Colon (tissue), 2 donors: Measurements from ENCODE around the gene BPIFB3.
"Not testable (repeated sequence)": the region's sequence is repeated elsewhere in the genome, so short reads cannot be mapped to it uniquely, and the experiment has no call there.

Source experiments
- FAIRE-seq: peaks from 2 replicates; lab custom pipeline; 2012; peaks lifted over from hg19 to GRCh38; lab: Jason Lieb, UNC
- donor health status: control.
- donor health status: control.

BPIFB3 gene

DNA sequence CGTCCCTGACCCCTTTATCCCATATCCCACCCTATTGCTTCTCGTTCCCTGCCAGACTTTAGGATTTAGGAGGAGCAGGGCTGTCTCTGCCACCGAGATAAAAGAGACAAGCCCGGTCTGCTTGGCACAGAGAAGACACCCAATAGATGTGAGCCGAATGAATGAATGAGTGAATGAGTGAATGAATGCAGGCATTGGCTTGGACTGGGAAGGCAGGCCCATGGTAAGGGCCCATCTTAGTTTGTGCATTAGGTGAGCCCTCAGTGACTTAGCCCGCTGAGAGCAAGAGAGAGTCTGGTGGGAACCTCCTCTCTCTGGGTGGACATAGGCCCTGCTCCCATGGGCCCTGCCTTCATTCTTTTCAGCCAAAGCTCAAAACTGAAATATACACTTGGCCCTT lies 23.1 kb upstream of the BPIFB3 start:
- no peak for FAIRE-seq

DNA sequence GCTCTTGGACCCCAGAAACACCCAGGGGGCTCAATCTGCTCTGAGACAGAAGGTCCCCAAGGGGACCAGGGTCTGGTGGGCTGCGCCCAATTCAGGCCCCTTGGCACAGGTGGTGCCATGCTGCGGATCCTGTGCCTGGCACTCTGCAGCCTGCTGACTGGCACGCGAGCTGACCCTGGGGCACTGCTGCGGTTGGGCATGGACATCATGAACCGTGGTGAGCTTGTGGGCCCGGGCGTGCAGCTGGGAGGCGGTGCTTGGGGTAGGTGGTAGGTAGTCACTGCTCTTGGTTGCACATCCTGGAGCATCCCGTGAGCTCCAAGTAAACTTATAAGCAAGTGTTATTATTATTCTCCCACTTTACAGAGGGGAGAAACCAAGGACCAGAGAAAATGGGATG lies 22.2 kb upstream of the BPIFB3 start, which contains the start of gene BPIFB6:
BPIFB6 (plus strand) TSS at position 118 of the 400 bp plus-strand sequence; CDS start at position 118, 0 bp downstream.
- no peak for FAIRE-seq

DNA sequence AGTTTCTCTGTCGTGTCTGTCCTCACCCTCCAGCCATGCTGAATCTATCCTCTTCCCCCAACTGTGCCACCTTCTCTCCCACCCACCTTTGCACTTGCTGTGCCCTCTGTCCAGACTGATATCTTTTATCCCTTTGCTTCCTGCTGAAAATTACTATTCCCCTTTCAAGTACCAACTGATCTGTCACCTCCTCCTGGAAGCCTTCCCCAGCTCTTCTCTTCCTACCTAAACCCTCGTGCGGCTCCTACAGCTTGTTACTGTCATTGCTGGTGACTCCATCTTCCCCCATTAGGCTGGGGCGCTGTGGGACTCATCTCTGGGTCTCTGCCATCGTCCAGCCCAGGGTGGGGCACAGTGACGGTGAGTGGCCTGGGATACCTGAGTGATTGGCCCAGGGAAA lies 21.1 kb upstream of the BPIFB3 start:
- FAIRE-seq, result no peak

DNA sequence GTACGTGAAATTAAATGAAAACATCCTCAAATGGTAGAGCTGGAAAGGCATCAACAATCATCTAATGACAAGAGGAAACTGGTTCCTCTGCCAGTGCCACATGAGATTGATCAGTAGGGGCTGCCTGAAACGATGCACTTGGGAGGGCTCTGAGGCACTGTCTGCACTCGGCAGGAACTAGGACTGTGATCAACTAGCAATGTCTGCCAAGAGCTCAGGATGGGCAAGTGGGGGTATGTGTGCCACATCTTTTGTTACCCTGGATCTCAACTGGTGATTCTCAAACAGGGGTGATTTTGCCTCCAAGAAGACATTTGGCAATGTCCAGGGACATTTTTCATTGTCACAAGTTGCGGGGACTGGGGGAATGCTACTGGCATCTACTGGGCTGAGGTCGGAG lies 20.3 kb upstream of the BPIFB3 start:
- no peak for FAIRE-seq

DNA sequence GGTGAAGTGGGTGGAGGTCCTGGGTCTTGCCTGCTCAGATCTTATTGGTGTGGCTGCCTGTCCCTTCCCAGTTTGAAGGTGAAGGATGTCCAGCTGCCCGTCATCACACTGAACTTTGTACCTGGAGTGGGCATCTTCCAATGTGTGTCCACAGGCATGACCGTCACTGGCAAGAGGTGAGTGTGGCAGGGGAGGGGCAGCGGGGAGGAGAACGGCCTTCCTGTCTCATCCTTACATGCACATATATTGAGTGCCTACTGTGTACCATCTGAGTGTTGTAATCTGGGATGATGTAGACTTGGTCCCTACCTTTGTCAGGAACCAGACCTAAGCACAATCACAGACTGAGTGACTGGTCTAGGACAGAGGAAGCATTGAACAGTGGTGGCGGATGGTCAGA lies 19.6 kb upstream of the BPIFB3 start:
- FAIRE-seq, result no peak

DNA sequence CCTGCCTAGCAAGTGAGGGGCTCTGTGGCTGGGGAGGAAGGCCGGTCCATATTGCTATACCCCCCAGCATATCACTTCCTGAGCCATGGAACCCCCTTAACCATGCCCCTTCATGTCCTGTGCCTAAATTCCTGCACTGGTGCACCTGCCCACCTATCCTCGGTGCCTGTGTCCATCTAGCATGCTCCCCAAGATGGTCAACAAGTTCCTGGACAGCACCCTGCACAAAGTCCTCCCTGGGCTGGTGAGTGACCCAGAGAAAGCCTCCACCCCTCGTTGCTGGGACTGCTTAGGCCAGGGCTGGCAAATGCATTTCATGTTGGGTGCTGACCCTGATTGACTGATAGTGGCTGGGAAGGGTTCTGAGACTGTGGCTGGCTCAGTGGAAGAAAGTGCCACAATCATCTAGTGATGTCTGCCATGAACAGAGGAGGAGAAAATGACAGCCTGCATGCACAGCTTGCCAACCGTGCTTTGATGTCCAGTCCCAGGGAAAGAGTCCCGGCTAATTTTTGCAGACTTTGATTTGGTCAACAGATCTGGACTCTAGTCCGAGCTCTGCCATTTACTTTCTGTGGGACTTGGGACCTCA lies 18.7 kb upstream of the BPIFB3 start:
- FAIRE-seq, result no peak

DNA sequence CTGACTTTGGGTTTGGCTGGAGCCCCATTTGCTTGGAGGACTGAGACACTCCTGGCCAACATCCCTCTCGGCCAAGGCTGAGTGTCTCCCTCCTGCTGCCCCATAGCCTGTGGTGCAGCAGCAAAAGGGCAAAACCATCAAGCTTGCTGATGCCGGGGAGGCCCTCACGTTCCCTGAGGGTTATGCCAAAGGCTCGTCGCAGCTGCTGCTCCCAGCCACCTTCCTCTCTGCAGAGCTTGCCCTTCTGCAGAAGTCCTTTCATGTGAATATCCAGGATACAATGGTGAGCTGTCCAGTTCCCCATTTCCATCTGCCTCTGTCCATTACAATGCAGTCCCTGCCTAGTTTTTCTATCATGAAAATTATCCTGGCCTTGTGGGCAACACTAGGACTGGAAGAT lies 16.2 kb upstream of the BPIFB3 start:
- no peak for FAIRE-seq

DNA sequence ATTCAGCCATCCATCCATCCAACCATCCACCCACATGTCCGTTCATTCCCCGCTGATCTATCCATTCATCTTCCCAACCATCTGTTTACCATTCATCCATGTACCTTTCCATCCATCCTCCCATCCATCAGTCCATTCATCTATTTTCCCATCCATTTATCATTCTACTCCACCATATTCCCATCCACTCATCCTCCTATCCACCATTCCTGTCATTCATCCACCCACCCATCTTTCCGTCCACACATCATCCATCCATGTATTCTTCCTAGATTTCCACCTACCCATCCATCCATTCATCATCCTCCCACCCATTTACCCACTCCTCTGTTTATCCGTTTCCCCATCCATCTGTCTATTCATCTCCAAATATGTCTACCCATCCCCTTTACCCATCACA lies 15.5 kb upstream of the BPIFB3 start:
- no peak for FAIRE-seq

DNA sequence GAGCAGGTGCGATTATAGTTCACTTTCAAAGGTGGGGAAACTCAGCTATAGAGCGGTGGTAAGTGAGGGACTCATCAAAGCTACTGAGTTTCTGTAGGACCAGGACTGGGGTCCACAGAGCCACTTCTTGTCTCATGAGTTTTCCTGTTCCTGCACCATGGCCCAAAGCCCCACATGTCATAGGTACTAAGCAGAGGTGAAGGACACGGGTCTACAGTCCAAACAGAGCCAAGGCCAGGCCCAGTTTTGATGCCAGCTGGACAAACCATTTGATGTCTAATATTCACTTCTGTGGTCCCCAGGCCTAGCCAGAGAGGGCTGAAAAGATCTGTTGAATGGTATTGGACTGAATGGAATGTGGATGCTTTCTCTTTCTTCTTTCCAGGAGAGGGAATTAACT lies 11.3 kb upstream of the BPIFB3 start:
- no peak for FAIRE-seq

DNA sequence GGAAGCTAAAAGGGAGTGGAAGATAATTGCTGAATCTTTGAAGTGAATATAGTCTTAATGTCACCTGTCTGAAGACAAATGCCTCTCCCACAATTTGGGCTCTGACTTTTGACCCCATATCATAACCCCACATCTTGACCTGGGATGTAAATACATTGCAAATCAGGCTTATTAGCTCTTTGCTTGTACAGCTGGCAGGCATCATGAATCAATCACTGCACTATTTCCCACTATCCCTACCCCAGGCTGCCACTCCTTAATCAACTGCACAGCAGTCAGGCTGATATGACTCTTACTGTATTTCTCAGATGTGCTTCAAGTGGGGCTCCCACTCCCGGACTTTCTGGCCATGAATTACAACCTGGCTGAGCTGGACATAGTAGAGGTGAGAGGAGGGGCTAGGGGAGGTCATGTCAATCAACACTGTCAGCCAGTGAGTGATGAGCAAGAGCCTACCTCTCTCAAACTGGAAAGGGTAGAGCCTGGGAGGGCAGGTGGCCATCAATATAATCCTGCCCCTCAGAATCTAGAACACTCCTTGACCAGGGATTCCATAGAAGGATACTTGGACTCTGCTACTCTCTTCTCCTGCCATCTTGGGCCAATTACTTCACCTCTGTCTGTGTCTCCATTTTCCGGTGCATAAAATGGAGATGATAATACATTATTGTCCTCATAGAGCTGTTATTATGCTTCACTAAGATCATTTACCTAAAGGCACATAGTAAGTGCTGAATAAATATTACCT lies 10.5 kb upstream of the BPIFB3 start:
- FAIRE-seq, result no peak

DNA sequence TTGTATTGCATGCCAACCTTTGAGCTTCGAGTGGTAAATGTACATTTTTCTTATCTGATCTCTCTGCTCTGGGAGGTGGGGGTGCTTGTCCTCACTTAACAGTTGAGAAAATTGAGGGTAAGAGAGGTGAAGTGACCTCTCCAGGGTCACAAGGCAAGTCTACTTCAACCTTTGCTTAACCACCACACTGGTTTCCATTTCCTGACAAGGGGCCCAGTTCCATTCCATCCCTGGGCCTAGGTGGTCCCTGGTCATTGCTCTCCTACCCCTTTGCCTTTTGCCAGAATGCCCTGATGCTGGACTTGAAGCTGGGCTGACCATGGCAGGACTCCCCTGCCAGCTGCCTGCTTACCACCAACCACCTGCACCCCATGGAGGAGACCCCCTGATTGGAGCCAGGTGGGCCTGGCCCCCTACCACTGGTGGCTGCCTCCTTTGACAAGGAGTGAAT lies 9.9 kb upstream of the BPIFB3 start:
- FAIRE-seq, result no peak

DNA sequence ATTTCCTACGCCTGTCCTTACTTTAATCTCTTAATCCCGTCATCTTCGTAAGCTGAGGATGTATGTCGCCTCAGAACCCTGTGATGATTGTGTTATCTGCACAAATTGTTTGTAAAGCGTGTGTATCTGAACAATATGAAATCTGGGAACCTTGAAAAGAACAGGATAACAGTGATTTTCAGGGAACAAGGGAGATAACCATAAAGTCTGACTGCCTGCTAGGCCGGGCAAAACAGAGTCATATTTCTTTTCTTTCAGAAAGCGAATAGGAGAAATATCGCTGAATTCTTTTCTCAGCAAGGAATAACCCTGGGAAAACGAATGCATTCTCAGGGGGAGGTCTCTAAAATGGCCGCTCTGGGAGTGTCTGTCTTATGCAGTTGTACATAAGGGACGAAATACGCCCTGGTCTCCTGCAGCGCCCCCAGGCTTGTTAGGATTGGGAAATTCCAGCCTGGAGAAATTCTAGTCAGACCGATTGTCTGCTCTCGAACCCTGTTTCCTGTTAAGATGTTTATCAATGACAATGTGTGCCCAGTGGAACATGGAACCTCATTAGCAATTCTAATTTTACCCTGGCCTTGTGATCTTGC lies 8.5 kb upstream of the BPIFB3 start:
- FAIRE-seq, result not testable (repeated sequence)

DNA sequence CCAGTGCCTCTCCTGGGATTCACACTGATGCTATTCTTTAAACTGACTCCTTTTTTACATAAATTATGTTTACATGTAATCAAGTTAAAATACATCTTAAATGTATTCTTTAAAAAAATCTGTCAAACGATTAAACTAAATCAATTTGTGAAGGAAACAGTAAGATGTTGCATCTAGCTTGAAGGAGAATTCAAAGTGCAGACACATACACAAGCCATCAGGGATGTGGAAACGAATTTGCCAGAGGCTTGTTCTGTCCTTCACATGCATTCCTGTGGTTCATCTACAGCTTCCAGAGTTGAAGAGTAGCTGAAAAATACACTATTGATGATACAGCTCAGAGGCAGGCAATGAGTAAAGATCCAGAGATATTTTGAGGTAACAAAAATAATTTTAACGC lies 7.3 kb upstream of the BPIFB3 start:
- no peak for FAIRE-seq

DNA sequence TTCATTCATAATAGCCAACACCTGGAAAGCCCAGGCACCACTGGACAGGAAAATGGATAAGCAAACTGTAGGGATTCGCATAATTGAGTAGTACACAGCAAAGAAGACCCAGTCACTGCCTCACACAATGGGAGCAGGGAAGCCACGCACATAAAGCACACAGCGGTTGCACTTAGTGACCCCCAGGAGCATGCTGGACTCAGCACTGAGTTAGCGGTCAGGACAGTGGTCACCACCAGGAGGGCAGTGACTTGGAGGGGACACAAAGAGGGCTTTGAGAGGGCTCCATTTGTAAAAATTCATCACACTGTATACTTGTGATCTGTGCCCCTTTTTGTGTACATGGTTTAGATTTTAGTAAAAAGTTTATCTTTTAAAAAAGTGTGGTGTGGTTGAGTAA lies 2.4 kb upstream of the BPIFB3 start:
- FAIRE-seq, result no peak

DNA sequence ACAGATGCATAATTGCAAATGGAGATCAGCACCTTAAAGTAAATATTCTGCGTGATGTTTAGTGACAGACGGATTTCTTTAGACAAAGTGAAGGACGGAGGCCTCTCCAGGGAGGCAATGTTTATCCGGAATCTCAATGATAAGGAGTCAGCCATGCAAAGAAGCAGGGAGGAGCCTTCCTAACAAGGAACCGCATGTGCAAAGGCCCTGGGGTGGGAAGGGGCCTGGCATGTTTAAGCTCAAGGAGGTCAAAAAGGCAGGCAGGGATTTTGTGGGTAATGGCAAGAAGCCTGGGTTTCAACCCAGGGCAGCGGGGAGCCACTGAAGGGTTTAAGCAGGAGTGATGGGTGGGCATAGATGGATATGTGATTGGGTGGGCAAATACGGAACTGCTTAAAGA lies 678 bp downstream of the BPIFB3 start:
- no peak for FAIRE-seq

DNA sequence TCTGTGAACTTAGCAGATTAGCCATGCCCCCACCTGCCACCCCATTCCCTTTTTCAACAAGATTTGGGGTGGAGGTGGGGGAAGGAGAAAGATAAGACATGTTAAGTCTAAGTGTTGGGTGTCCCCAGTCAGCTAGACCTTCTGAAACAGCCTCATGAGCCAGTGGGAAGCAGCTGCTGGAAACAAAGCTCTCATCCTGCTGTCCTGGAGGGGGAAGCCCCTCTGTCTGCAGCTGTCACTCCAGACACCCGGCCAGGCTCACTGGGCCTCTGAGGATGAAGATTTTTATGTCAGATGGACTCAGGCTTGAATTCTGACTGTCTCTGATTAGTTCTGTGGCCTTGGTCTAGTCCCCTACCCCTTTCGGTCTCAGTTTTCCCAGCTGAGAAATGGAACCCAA lies 1.1 kb downstream of the BPIFB3 start:
- FAIRE-seq, result no peak

DNA sequence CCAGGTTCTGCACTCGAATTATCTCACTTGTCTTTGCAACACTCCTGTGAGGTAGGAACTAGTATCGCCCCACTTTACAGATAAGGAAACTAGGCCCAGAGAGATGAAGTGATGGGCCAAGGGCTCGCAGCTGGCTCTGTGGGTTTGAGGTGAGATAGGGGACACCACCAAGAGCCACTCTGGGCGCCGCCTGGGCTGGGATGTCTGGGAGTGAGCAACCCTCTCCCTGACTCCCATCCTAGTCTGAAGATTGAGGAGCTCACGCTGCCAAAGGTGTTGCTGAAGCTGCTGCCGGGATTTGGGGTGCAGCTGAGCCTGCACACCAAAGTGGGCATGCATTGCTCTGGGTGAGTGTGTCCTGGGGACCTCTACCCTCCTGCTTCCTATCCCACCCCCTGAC lies 5.4 kb downstream of the BPIFB3 start:
- no peak for FAIRE-seq

DNA sequence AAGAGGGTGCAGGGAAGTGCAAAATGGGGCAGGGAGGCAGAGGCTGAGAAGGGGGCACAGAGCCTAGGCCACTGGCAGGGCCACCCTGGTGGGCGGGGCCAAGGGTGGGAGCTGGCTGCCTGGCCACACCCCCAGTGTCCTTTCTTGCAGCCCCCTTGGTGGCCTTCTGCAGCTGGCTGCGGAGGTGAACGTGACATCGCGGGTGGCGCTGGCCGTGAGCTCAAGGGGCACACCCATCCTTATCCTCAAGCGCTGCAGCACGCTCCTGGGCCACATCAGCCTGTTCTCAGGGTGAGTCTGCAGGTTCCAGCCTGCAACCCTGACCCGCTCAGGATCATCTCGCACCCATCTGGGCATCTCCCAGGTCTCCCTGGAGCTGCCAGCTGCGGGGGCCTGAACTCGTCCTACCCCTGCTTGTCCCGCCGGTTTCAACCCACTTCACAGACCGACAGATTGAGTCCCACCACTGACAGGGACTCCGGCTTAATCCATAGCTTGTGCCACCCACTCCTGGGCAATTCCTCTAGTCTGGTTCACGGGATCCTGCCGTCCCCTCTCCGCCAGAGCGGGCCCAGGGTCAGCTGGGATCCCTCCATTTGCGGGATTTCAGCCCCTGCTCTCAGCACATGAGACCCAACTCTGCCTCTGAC lies 6.2 kb downstream of the BPIFB3 start:
- FAIRE-seq, result no peak

DNA sequence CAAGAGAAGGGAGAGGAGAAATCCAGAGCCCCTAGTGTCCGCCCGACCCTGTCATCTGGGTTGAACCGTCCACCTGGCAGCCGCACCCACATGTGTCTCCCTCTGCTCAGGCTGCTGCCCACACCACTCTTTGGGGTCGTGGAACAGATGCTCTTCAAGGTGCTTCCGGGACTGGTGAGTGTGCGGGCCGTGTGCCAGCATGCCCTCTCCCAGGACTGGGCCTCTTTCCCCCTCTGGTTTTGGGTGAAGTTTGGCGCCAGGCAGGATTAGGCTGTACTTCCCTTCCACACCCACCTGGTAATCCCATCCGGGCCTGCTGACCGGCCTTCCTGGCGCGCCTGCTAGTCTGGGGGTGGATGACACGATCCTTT lies 7.9 kb downstream of the BPIFB3 start:
- no peak for FAIRE-seq

DNA sequence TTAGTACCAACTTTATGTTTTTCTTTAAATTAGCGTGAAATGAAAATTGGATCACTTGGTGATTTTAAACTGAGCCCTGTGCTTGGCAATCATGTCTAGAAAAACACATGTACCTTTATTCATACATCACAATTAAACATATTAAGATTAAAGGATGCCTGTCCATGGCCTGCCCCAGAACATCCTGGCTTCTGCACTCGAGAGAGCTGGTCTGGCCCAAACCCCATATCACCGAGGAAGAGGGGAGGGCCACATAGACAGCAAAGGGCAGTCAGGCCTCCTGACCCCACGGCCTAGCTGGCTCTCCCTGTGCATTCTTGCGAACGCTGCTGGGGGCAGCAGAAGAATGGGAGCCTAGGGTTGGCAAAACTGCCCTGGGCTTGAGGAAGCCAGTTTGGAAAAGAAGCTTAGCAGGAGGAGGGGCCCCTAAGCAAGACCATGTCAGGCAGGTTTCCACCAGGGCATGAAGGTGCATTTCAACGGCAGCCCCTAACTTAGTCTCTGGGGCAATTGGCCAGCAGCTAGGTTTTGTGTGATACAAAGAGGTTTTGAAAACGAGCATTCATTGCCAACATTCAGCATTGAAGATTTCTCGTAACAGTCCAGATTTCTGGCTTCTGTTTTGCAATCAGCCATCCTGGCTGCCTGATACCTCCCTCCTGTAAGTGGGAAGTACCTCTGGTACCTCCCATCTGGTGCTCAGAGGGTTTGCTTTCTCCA lies 8.6 kb downstream of the BPIFB3 start:
- no peak for FAIRE-seq

DNA sequence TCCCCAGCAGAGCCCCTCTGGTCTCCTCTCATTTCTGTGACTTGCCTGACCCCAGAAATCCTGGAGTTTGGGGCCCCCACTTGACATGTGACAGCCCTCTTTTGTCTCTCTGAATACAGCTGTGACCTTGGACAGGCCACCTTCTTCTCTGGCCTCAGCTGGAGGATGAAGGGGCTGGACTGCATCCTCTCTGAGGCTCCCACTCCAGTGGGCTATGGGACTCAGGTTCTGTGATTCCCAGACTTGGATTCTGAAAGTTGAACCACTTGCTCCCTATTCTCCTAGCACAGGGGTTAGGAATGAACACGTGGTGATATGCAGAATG lies 9.1 kb downstream of the BPIFB3 start:
- FAIRE-seq, result no peak

DNA sequence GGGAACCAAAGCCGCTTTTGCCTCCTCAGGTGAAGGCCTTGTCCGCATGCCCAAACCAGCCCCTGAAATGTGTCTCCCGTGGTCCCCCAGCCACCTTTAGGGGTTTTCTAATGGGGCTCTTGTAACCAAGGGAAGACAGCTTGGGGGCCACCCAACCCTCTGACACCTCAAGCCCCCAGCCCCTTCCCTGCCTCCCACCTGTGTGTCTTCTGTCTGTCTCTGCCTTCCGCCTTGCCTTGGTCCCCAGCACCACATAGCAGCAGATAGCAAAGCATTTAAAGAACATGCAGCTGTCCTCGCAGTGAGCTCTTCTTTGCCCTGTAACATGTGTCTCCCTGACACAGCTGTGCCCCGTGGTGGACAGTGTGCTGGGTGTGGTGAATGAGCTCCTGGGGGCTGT lies 9.6 kb downstream of the BPIFB3 start:
- no peak for FAIRE-seq
